Endothelial cell of umbilical vein (primary cell): Measurements from ENCODE around the gene SKOR1. TPM values are rescaled to one million over a fixed set of nuclear protein-coding genes. Genes with fewer than 3 reads are reported as not detected.

Experiments used
- BruUV-seq: library from RNA; stranded (reverse); fragments of 400-500 nt; replicated peaks from 2 replicates; lab custom pipeline; 2021; lab: Mats Ljungman, UMichigan
- CTCF ChIA-PET: fragments of 300-600, 350-600 bp; sonication (Branson Sonifier 250); formaldehyde crosslinking; loops from one replicate; lab custom pipeline; 2021; ENCODE audit warnings: antibody characterized with exemption, inconsistent platforms; lab: Charles Lee
- POLR2A ChIA-PET: fragments of 300-600, 350-600 bp; sonication (Branson Sonifier 250); formaldehyde crosslinking; loops from one replicate; lab custom pipeline; 2021; ENCODE audit warnings: antibody characterized with exemption, inconsistent platforms; lab: Charles Lee
- DNase-seq: peaks from one replicate; pipeline ENCODE4 v3.0.0-alpha.2; 2011; ENCODE audit warnings: low read depth, low spot score
- FAIRE-seq: peaks from 2 replicates; lab custom pipeline; 2011; peaks lifted over from hg19 to GRCh38; lab: Jason Lieb, UNC
- H2AFZ ChIP-seq: 2 replicates; pipeline ENCODE4 v1.6.0; 2012; ENCODE audit warnings: low read depth, low read length, control low read depth, inconsistent platforms
- H3K27ac ChIP-seq: 2 replicates; pipeline ENCODE4 v1.5.1; 2011; ENCODE audit warnings: low read depth, mild to moderate bottlenecking, control low read depth, low read length, moderate library complexity; ENCODE audit not compliant: insufficient read depth
- H3K27me3 ChIP-seq, 2 experiments: 2 replicates each; pipeline versions ENCODE4 v1.6.0 to v1.6.1; 2011; ENCODE audit warnings: low read length in 2 of 2, mixed read lengths in 1 of 2; ENCODE audit not compliant: control insufficient read depth in 2 of 2, insufficient read depth in 2 of 2
- H3K36me3 ChIP-seq, 2 experiments: 2 replicates in 1 of 2; 3 replicates in 1 of 2; pipeline ENCODE4 v1.5.1; 2011; ENCODE audit warnings: low read length in 2 of 2, mild to moderate bottlenecking in 1 of 2, moderate library complexity in 1 of 2; ENCODE audit not compliant: control insufficient read depth in 2 of 2, insufficient read depth in 2 of 2; ENCODE audit errors: extremely low read depth in 1 of 2
- H3K4me1 ChIP-seq: 3 replicates; pipeline ENCODE4 v1.5.1; 2011; ENCODE audit warnings: mild to moderate bottlenecking, low read length; ENCODE audit not compliant: control insufficient read depth, insufficient read depth; ENCODE audit errors: extremely low read depth
- H3K4me2 ChIP-seq: 2 replicates; pipeline ENCODE4 v1.6.1; 2011; ENCODE audit warnings: low read length, control low read depth, mixed read lengths; ENCODE audit not compliant: insufficient read depth
- H3K4me3 ChIP-seq, 3 experiments: fragments of 200-600 bp in 1 of 3; sonication (generic), shearing (Covaris generic) in 1 of 3; replicated peaks in 1 of 3; 2 replicates each; pipeline ENCODE4 v1.5.1; 2011 to 2016; ENCODE audit warnings: control low read depth in 3 of 3, low read length in 3 of 3, mild to moderate bottlenecking in 2 of 3, inconsistent platforms in 1 of 3, low read depth in 1 of 3, moderate library complexity in 1 of 3; ENCODE audit not compliant: insufficient read depth in 1 of 3
- H3K79me2 ChIP-seq: 2 replicates; pipeline ENCODE4 v1.6.0; 2012; ENCODE audit warnings: low read length, inconsistent platforms; ENCODE audit not compliant: control insufficient read depth, insufficient read depth
- H3K9ac ChIP-seq: replicated peaks from 2 replicates; pipeline ENCODE3; 2011; ENCODE audit warnings: low read length, control low read depth; ENCODE audit not compliant: insufficient read depth; ENCODE audit errors: extremely low read depth
- H3K9me1 ChIP-seq: replicated peaks from 3 replicates; pipeline ENCODE4 v1.6.0; 2011; ENCODE audit warnings: mild to moderate bottlenecking, low read length; ENCODE audit not compliant: control insufficient read depth, insufficient read depth; ENCODE audit errors: extremely low read depth
- H3K9me3 ChIP-seq: replicated peaks from 2 replicates; pipeline ENCODE4 v1.5.1; 2012; ENCODE audit warnings: low read length, inconsistent platforms; ENCODE audit not compliant: control insufficient read depth, insufficient read depth
- H4K20me1 ChIP-seq: replicated peaks from 2 replicates; pipeline ENCODE3; 2011; ENCODE audit warnings: mild to moderate bottlenecking, low read length; ENCODE audit not compliant: control insufficient read depth, insufficient read depth; ENCODE audit errors: extremely low read depth
- CTCF ChIP-seq, 2 donors: IDR thresholded peaks; 1 replicate in 1 of 2; 2 replicates in 1 of 2; pipeline ENCODE4 v1.5.1; 2011; ENCODE audit warnings: low read length in 2 of 2, mild to moderate bottlenecking in 2 of 2, moderate library complexity in 2 of 2, control low read depth in 1 of 2, inconsistent platforms in 1 of 2, low read depth in 1 of 2; ENCODE audit not compliant: insufficient read depth in 1 of 2; ENCODE audit errors: extremely low read depth in 1 of 2
- EZH2 ChIP-seq: IDR thresholded peaks from 2 replicates; pipeline ENCODE4 v1.6.1; 2012; ENCODE audit warnings: borderline replicate concordance, low read depth, mild to moderate bottlenecking, moderate library complexity, low read length, inconsistent platforms; ENCODE audit not compliant: severe bottlenecking
- FOS ChIP-seq: IDR thresholded peaks from 2 replicates; pipeline ENCODE4 v1.6.1; 2011; ENCODE audit warnings: mild to moderate bottlenecking, low read length, moderate library complexity, borderline replicate concordance; ENCODE audit not compliant: insufficient read depth
- GATA2 ChIP-seq: IDR thresholded peaks from 2 replicates; pipeline ENCODE4 v1.7.0; 2011; ENCODE audit warnings: low read depth, mild to moderate bottlenecking, moderate library complexity, mixed read lengths, low read length; ENCODE audit not compliant: insufficient read length, insufficient read depth
- JUN ChIP-seq: IDR thresholded peaks from 2 replicates; pipeline ENCODE4 v1.6.1; 2011; ENCODE audit warnings: borderline replicate concordance, low read depth; ENCODE audit not compliant: insufficient read length, insufficient read depth
- MYC ChIP-seq: IDR thresholded peaks from one replicate; pipeline ENCODE4 v1.6.1; 2011; ENCODE audit warnings: mild to moderate bottlenecking, low read depth, low read length
- POLR2A ChIP-seq: IDR thresholded peaks from 2 replicates; pipeline ENCODE4 v1.6.1; 2012; ENCODE audit warnings: low read depth, mild to moderate bottlenecking, control low read depth, low read length
- POLR2AphosphoS5 ChIP-seq: IDR thresholded peaks from 2 replicates; pipeline ENCODE4 v1.6.1; 2012; ENCODE audit warnings: low read depth, mild to moderate bottlenecking, control low read depth, low read length, moderate library complexity; ENCODE audit not compliant: insufficient read depth
- dilution Hi-C: fragments of 300-500 bp; cut with MboI; formaldehyde crosslinking; loops from one replicate; pipeline ENCODE4 v1.15.0; 2019; ENCODE audit warnings: low sequenced_read_pairs; ENCODE audit not compliant: extremely low pct_ligation_motif_present
- intact Hi-C: fragments of 100-400 bp; cut with micrococcal nuclease; formaldehyde crosslinking; loops from one replicate; pipeline ENCODE4 v1.10.0; 2022
- polyA plus RNA-seq, 4 experiments: library from polyadenylated mRNA; depleted of rRNA in 3 of 4; stranded (reverse) in 3 of 4; unstranded in 1 of 4; fragments of >200 nt; gene quantifications; 2 replicates each; pipeline versions ENCODE4 v1.2.1 to v1.2.3, GENCODE V29; 2011 to 2012; ENCODE audit warnings: missing spikeins in 1 of 4
- total RNA-seq: library from RNA; stranded (reverse); gene quantifications from 2 replicates; pipeline ENCODE4 v1.2.3, GENCODE V29; 2021
- TF ChIP-seq, protein P1 (sequence below): IDR thresholded peaks from 2 replicates; pipeline ENCODE4 v1.6.1; 2011; ENCODE audit not compliant: insufficient read depth, insufficient read length

The SKOR1 gene
- total and polyA plus RNA-seq, 2 donors (not counting 3 experiments of a cell fraction or from before 2014, with no cell fraction given), result 0.06 to 0.15 TPM

GRCh38 chr15:67778968-67779548, 46.3 kb upstream of the SKOR1 start:
- no peaks in the 10 kb centered on the region for H3K27me3 ChIP-seq
- TF ChIP-seq FOS (no peak), CTCF (IDR thresholded peaks at IDR 0.05; ENCODE audit: extremely low read depth in 1 of 2, insufficient read depth in 1 of 2, low read depth in 1 of 2, low read length in 2 of 2) (no peak), POLR2A (no peak), POLR2AphosphoS5 (no peak), GATA2 (no peak), JUN (no peak), MYC (no peak), EZH2 (no peak)
- TF ChIP-seq, protein P1, sequence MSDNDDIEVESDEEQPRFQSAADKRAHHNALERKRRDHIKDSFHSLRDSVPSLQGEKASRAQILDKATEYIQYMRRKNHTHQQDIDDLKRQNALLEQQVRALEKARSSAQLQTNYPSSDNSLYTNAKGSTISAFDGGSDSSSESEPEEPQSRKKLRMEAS, result no peak
- no peak overlapping the region for H3K4me3 ChIP-seq
- H3K9me1 ChIP-seq, result no peaks in the 10 kb centered on the region
- FAIRE-seq (no peak), DNase-seq (no peak)
- intact Hi-C loops (no loop called here), dilution Hi-C loops (no loop called here)
- no peak overlapping the region for H3K4me2 ChIP-seq
- no TSS peak for BruUV-seq
- no peaks in the 10 kb centered on the region for H3K4me1 ChIP-seq
- no peaks in the 10 kb centered on the region for H3K79me2 ChIP-seq
- ChIA-PET POLR2A (no interaction called here), CTCF (no interaction called here)
- no peaks in the 10 kb centered on the region for H3K9me3 ChIP-seq
- no peak overlapping the region for H3K9ac ChIP-seq
- H2AFZ ChIP-seq, result no peak overlapping the region
- no peaks in the 10 kb centered on the region for H4K20me1 ChIP-seq
- H3K27ac ChIP-seq, result no peak overlapping the region
- H3K36me3 ChIP-seq, result peaks cover 0 to 5% of the 10 kb centered on the region in 2 experiments
